HepG2 (cell line): Measurements from ENCODE around the gene TMEM273.

ENCODE experiments used
- BATF2 ChIP-seq: sonication (generic); formaldehyde crosslinking; IDR thresholded peaks from 2 replicates; pipeline ENCODE4 v1.8.0; 2022; ENCODE audit warnings: mild to moderate bottlenecking, missing genetic modification reagents, moderate library complexity
- CHCHD3 ChIP-seq: sonication (generic); formaldehyde crosslinking; IDR thresholded peaks from 2 replicates; pipeline ENCODE4 v1.8.0; 2022; ENCODE audit warnings: mild to moderate bottlenecking, missing genetic modification reagents, moderate library complexity
- NR2F1 ChIP-seq, 2 experiments: fragments of 450-650 bp in 1 of 2; formaldehyde crosslinking in 1 of 2; IDR thresholded peaks; 2 replicates each; pipeline versions ENCODE4 v1.5.0 to v1.6.1; 2016 to 2020; ENCODE audit warnings: mild to moderate bottlenecking in 1 of 2, missing compliant biosample characterization in 1 of 2, missing genetic modification reagents in 1 of 2, moderate library complexity in 1 of 2
- RAD21 ChIP-seq: fragments of 450-650 bp; formaldehyde crosslinking; IDR thresholded peaks from 2 replicates; pipeline ENCODE4 v1.5.0; 2020; ENCODE audit warnings: mild to moderate bottlenecking
- RNF2 ChIP-seq: fragments of 450-650 bp; conservative IDR thresholded peaks from 2 replicates; pipeline ENCODE4 v1.6.1; 2016; ENCODE audit warnings: low read depth
- SP4 ChIP-seq: sonication (generic); formaldehyde crosslinking; IDR thresholded peaks from 2 replicates; pipeline ENCODE4 v1.8.1; 2023; ENCODE audit warnings: mild to moderate bottlenecking, missing genetic modification reagents
- YEATS2 ChIP-seq: sonication (generic); formaldehyde crosslinking; IDR thresholded peaks from 2 replicates; pipeline ENCODE4 v1.4.0; 2020; ENCODE audit warnings: missing genetic modification reagents, borderline replicate concordance
- ZIK1 ChIP-seq: sonication (generic); formaldehyde crosslinking; IDR thresholded peaks from 2 replicates; pipeline ENCODE4 v1.5.0; 2020; ENCODE audit warnings: mild to moderate bottlenecking, low read depth, missing genetic modification reagents, borderline replicate concordance

- TF ChIP-seq NR2F1 (CRISPR knock-in tag; IDR thresholded peaks at IDR 0.05) (no peak), BATF2 (CRISPR knock-in tag) (no peak), ZIK1 (CRISPR knock-in tag) (no peak), CHCHD3 (CRISPR knock-in tag) (no peak), YEATS2 (CRISPR knock-in tag) (no peak), RAD21 (CRISPR knock-in tag) (no peak), SP4 (CRISPR knock-in tag) (no peak), RNF2 (no peak)
Observed at GRCh38 chr10:49138361-49138891, 49.8 kb downstream of the TMEM273 start.
